GM12878 (cell line): Measurements from ENCODE around the gene AIDA. TPM values are rescaled to one million over a fixed set of nuclear protein-coding genes. Genes with fewer than 3 reads are reported as not detected.

Experiments used
- ATAC-seq: fragments of 200-7000 bp; cut with Tn5 transposase; 3 replicates; pipeline ENCODE4 v1.9.1; 2020; ENCODE audit warnings: mild to moderate bottlenecking, moderate library complexity
- BruUV-seq: library from RNA; stranded (reverse); fragments of 400-500 nt; replicated peaks from 2 replicates; lab custom pipeline; 2021; lab: Mats Ljungman, UMichigan
- CTCF ChIA-PET: fragments of 300-600 bp; sonication (Branson Sonifier 250); formaldehyde crosslinking; extraction: SDS; loops from one replicate; lab custom pipeline; 2021; ENCODE audit warnings: inconsistent platforms; lab: Yijun Ruan, JAX
- POLR2A ChIA-PET: fragments of 350-600 bp; formaldehyde crosslinking; extraction: SDS; loops from one replicate; lab custom pipeline; 2021; ENCODE audit warnings: inconsistent platforms; lab: Charles Lee
- RAD21 ChIA-PET: fragments of 300-600 bp; sonication (Branson Sonifier 250); formaldehyde crosslinking; loops from one replicate; lab custom pipeline; 2023; ENCODE audit warnings: antibody characterized with exemption; ENCODE audit not compliant: unreplicated experiment; lab: Charles Lee
- SMC1A ChIA-PET: fragments of 300-600 bp; sonication (Branson Sonifier 250); formaldehyde crosslinking; loops from one replicate; lab custom pipeline; 2023; ENCODE audit not compliant: unreplicated experiment, uncharacterized antibody; lab: Charles Lee
- DNase-seq: peaks from one replicate; pipeline ENCODE4 v3.0.0-alpha.2; 2011; ENCODE audit warnings: low read depth, low spot score
- FAIRE-seq: peaks from 3 replicates; lab custom pipeline; 2011; peaks lifted over from hg19 to GRCh38; lab: Jason Lieb, UNC
- H2AFZ ChIP-seq: 2 replicates; pipeline ENCODE4 v1.6.0; 2011; ENCODE audit warnings: low read depth, low read length, control low read depth; ENCODE audit not compliant: control insufficient read depth
- H3K27ac ChIP-seq: 2 replicates; pipeline ENCODE4 v1.5.1; 2011; ENCODE audit warnings: control low read depth; ENCODE audit not compliant: control insufficient read depth, insufficient read depth
- H3K27me3 ChIP-seq, 2 experiments: replicated peaks in 1 of 2; 2 replicates each; pipeline versions ENCODE4 v1.6.0 to v1.6.1; 2011; ENCODE audit warnings: low read length in 1 of 2; ENCODE audit not compliant: control insufficient read depth in 2 of 2, insufficient read depth in 2 of 2
- H3K36me3 ChIP-seq, 2 experiments: 2 replicates each; pipeline ENCODE4 v1.5.1; 2011; ENCODE audit warnings: low read length in 1 of 2; ENCODE audit not compliant: control insufficient read depth in 2 of 2, insufficient read depth in 2 of 2
- H3K4me1 ChIP-seq: 2 replicates; pipeline ENCODE4 v1.6.1; 2011; ENCODE audit warnings: mild to moderate bottlenecking, low read length, moderate library complexity, mixed read lengths; ENCODE audit not compliant: control insufficient read depth, insufficient read depth
- H3K4me2 ChIP-seq: 2 replicates; pipeline ENCODE4 v1.6.0; 2011; ENCODE audit warnings: control low read depth; ENCODE audit not compliant: control insufficient read depth, insufficient read depth
- H3K4me3 ChIP-seq: fragments of 200-600 bp; sonication (generic); 2 replicates; pipeline ENCODE4 v1.5.1; 2016
- H3K79me2 ChIP-seq: 2 replicates; pipeline ENCODE4 v1.6.0; 2011; ENCODE audit warnings: low read length; ENCODE audit not compliant: control insufficient read depth, insufficient read depth
- H3K9ac ChIP-seq: 2 replicates; pipeline ENCODE4 v1.8.0; 2011; ENCODE audit warnings: low read length, control low read depth, mixed read lengths; ENCODE audit not compliant: control insufficient read depth, insufficient read depth
- H3K9me3 ChIP-seq: replicated peaks from 3 replicates; pipeline ENCODE4 v1.5.1; 2011; ENCODE audit warnings: mild to moderate bottlenecking, low read length; ENCODE audit not compliant: control insufficient read depth, insufficient read depth
- H4K20me1 ChIP-seq: 2 replicates; pipeline ENCODE4 v1.6.0; 2011; ENCODE audit not compliant: control insufficient read depth, insufficient read depth
- BMI1 ChIP-seq: fragments of 450-650 bp; IDR thresholded peaks from 2 replicates; pipeline ENCODE4 v1.6.1; 2016; ENCODE audit warnings: mild to moderate bottlenecking, moderate library complexity, borderline replicate concordance
- CHD1 ChIP-seq: IDR thresholded peaks from 2 replicates; pipeline ENCODE4 v1.6.1; 2012; ENCODE audit warnings: low read depth, low read length, improper control_type of control experiment
- CTCF ChIP-seq, 3 experiments: IDR thresholded peaks in 2 of 3; conservative IDR thresholded peaks in 1 of 3; 2 replicates each; pipeline ENCODE4 v1.5.1; 2011; ENCODE audit warnings: low read depth in 3 of 3, low read length in 3 of 3, mild to moderate bottlenecking in 3 of 3, control low read depth in 2 of 3, moderate library complexity in 2 of 3, inconsistent platforms in 1 of 3, mixed read lengths in 1 of 3; ENCODE audit not compliant: control insufficient read depth in 2 of 3, insufficient read depth in 1 of 3; ENCODE audit errors: extremely low read depth in 1 of 3
- DPF2 ChIP-seq: fragments of 450-650 bp; IDR thresholded peaks from 2 replicates; pipeline ENCODE4 v1.6.1; 2017; ENCODE audit warnings: mild to moderate bottlenecking
- IRF5 ChIP-seq: fragments of 450-650 bp; IDR thresholded peaks from 2 replicates; pipeline ENCODE4 v1.6.1; 2017; ENCODE audit warnings: borderline replicate concordance
- POLR2AphosphoS2 ChIP-seq: IDR thresholded peaks from 2 replicates; pipeline ENCODE4 v1.6.1; 2011; ENCODE audit warnings: low read depth, mild to moderate bottlenecking, low read length, improper control_type of control experiment, moderate library complexity
- RAD21 ChIP-seq: IDR thresholded peaks from 2 replicates; pipeline ENCODE4 v1.6.1; 2011; ENCODE audit warnings: mild to moderate bottlenecking, low read depth, low read length, moderate library complexity; ENCODE audit not compliant: insufficient read depth
- SMARCA5 ChIP-seq: fragments of 450-650 bp; IDR thresholded peaks from 2 replicates; pipeline ENCODE4 v1.6.1; 2017; ENCODE audit warnings: mild to moderate bottlenecking
- SMC3 ChIP-seq: IDR thresholded peaks from 2 replicates; pipeline ENCODE4 v1.6.1; 2011; ENCODE audit warnings: low read length, improper control_type of control experiment, borderline replicate concordance
- STAT3 ChIP-seq: IDR thresholded peaks from 2 replicates; pipeline ENCODE4 v1.6.1; 2011; ENCODE audit warnings: low read depth, low read length, improper control_type of control experiment
- TARDBP ChIP-seq: IDR thresholded peaks from 2 replicates; pipeline ENCODE4 v1.6.1; 2016; ENCODE audit warnings: borderline replicate concordance
- WRNIP1 ChIP-seq: IDR thresholded peaks from 2 replicates; pipeline ENCODE4 v1.6.1; 2011; ENCODE audit warnings: low read depth, low read length, improper control_type of control experiment, borderline replicate concordance
- ZNF384 ChIP-seq: IDR thresholded peaks from 2 replicates; pipeline ENCODE4 v1.6.1; 2012; ENCODE audit warnings: low read depth, mild to moderate bottlenecking, low read length, improper control_type of control experiment, borderline replicate concordance
- ZNF622 ChIP-seq: fragments of 450-650 bp; IDR thresholded peaks from 2 replicates; pipeline ENCODE4 v1.6.1; 2017; ENCODE audit warnings: mild to moderate bottlenecking, inconsistent platforms
- WGBS: methylation state at CpG from one replicate; pipeline ENCODE4 v1.1.6; 2016; ENCODE audit warnings: low lambda C conversion rate; ENCODE audit not compliant: insufficient replicate concordance, insufficient coverage; ENCODE audit errors: missing lambda C conversion rate; 5-methylcytosine and 5-hydroxymethylcytosine counted together
- in situ Hi-C: fragments of 300-500 bp; cut with MboI; formaldehyde crosslinking; loops from 9 replicates; pipeline ENCODE4 v1.14.3; 2018; ENCODE audit warnings: mixed read lengths
- intact Hi-C: fragments of 100-400 bp; cut with micrococcal nuclease; formaldehyde crosslinking; loops from one replicate; pipeline ENCODE4 v1.14.2; 2022; ENCODE audit not compliant: unreplicated experiment
- polyA plus RNA-seq, 11 experiments: library from polyadenylated mRNA; depleted of rRNA in 4 of 11; unstranded in 6 of 11; stranded (reverse) in 5 of 11; fragments of >200 nt; fragmentation: Nextera tagmentation in 4 of 11; fragmentation: Illumina TruSeq in 1 of 11; extraction: Ambion mirVana in 4 of 11; extraction: Trizol in 1 of 11; gene quantifications; 1 replicate in 1 of 11; 2 replicates in 10 of 11; pipeline versions ENCODE4 v1.2.1 to v1.2.3, GENCODE V29; 2011 to 2016; ENCODE audit warnings: inconsistent platforms in 2 of 11, missing spikeins in 2 of 11, low read depth in 1 of 11
- total RNA-seq, 4 experiments: library from RNA; depleted of rRNA in 3 of 4; stranded (reverse); fragments of >200 nt in 3 of 4; fragmentation: Illumina TruSeq in 1 of 4; extraction: Trizol in 1 of 4; gene quantifications; 2 replicates each; pipeline versions ENCODE4 v1.2.1 to v1.2.3, GENCODE V29; 2013 to 2021

Gene AIDA
- total and polyA plus RNA-seq, 10 of the 15 experiments (the other 5 are each of a cell fraction or from before 2014, with no cell fraction given) = 8.9 to 43.1 (median 19.2) TPM

GRCh38 chr1:222634180-222635013, 77.9 kb downstream of the AIDA start:
- Histone ChIP-seq H3K9me3 (no peaks in the 10 kb centered on the region), H3K4me1 (no peaks in the 10 kb centered on the region), H4K20me1 (no peaks in the 10 kb centered on the region), H3K36me3 (no peaks in the 10 kb centered on the region), H3K4me2 (no peak overlapping the region), H3K79me2 (no peaks in the 10 kb centered on the region), H3K4me3 (no peak overlapping the region), H2AFZ (no peak overlapping the region), H3K9ac (no peak overlapping the region), H3K27me3 (no peaks in the 10 kb centered on the region), H3K27ac (no peak overlapping the region)
- intact Hi-C loops = loop anchor here (1.0 to 5.0 kb wide), 2 partner anchors 169 to 448 kb away; no protein-coding TSS in a partner anchor
- FAIRE-seq (peak; percentile 96), ATAC-seq (peak; percentile 95), DNase-seq (no peak)
- ChIA-PET CTCF (interaction anchor here (0.6 to 3.7 kb wide), 56 partner anchors 9 to 1153 kb away, joined by 3 to 119 read pairs (median 4); partner anchors contain the start of genes AIDA, BROX and TAF1A), POLR2A (interaction anchor here (0.5 to 1.4 kb wide), 3 partner anchors 13 to 169 kb away, joined by 3 to 5 read pairs (median 3); partner anchors contain the start of gene TAF1A), RAD21 (interaction anchor here (0.6 to 1.7 kb wide), 18 partner anchors 10 to 489 kb away, joined by 3 to 50 read pairs (median 5); partner anchors contain the start of genes AIDA, BROX and TAF1A), SMC1A (interaction anchor here (0.8 to 3.1 kb wide), 36 partner anchors 9 to 448 kb away, joined by 3 to 37 read pairs (median 4); partner anchors contain the start of gene TAF1A)
- TF ChIP-seq STAT3 (no peak), CHD1 (no peak), TARDBP (no peak), SMC3 (peak; percentile 95), CTCF (IDR thresholded peaks at IDR 0.05 in 2 of 3, conservative IDR thresholded peaks at IDR 0.05 in 1 of 3; ENCODE audit: control insufficient read depth in 2 of 3, extremely low read depth in 1 of 3, insufficient read depth in 1 of 3, low read depth in 3 of 3, low read length in 3 of 3) (peak; percentile 77 to 90 (median 85)), ZNF622 (no peak), BMI1 (no peak), IRF5 (no peak), POLR2AphosphoS2 (no peak), SMARCA5 (0 out of 2 replicates have a peak, but pooled peaks have one; percentile 26), WRNIP1 (no peak), RAD21 (peak; percentile 90), ZNF384 (0 out of 2 replicates have a peak, but pooled peaks have one; percentile 15), DPF2 (no peak)
- 34% methylated on average over 7 of the region's 7 CpGs for WGBS
- in situ Hi-C loops = loop anchor here (5.0 kb wide), 1 partner anchor 172 kb away; no protein-coding TSS in a partner anchor
- no TSS peak for BruUV-seq
